CD4-positive, alpha-beta T cell (primary cell): ENCODE measurements around the gene RCOR1. TPM values are rescaled to one million over a fixed set of nuclear protein-coding genes. Genes with fewer than 3 reads are reported as not detected.

Source experiments
- ATAC-seq: fragments of 200-7000 bp; cut with Tn5 transposase; one replicate; pipeline ENCODE4 v1.10.0; 2022; ENCODE audit warnings: mild to moderate bottlenecking; ENCODE audit not compliant: poor library complexity
- CTCF ChIA-PET: fragments of 350-600 bp; sonication (Branson Sonifier 250); formaldehyde crosslinking; loops from one replicate; lab custom pipeline; 2021; ENCODE audit warnings: antibody characterized with exemption, inconsistent platforms; lab: Charles Lee
- POLR2A ChIA-PET: fragments of 350-600 bp; sonication (Branson Sonifier 250); formaldehyde crosslinking; loops from one replicate; lab custom pipeline; 2021; ENCODE audit warnings: antibody characterized with exemption, inconsistent platforms; lab: Charles Lee
- DNase-seq, 14 experiments: peaks; one replicate each; pipeline ENCODE4 v3.0.0-alpha.2; 2013 to 2020; ENCODE audit warnings: mixed read lengths in 2 of 14
- H3K27ac ChIP-seq, 2 donors: one replicate each; pipeline versions ENCODE4 v1.5.1 to v1.7.0; 2013; ENCODE audit warnings: low read length in 2 of 2, low read depth in 1 of 2, mild to moderate bottlenecking in 1 of 2
- H3K27me3 ChIP-seq, 2 experiments: 1 replicate in 1 of 2; 2 replicates in 1 of 2; pipeline versions ENCODE4 v1.6.1 to v1.7.0; 2013; ENCODE audit warnings: low read length in 2 of 2, control low read depth in 1 of 2, mild to moderate bottlenecking in 1 of 2, moderate library complexity in 1 of 2; ENCODE audit not compliant: insufficient read depth in 2 of 2, control insufficient read depth in 1 of 2
- H3K36me3 ChIP-seq: one replicate; pipeline ENCODE4 v1.6.1; 2013; ENCODE audit warnings: low read length, control low read depth; ENCODE audit not compliant: insufficient read depth
- H3K4me1 ChIP-seq: one replicate; pipeline ENCODE4 v1.6.1; 2013; ENCODE audit warnings: low read length, control low read depth; ENCODE audit not compliant: insufficient read depth
- H3K4me3 ChIP-seq: one replicate; pipeline ENCODE4 v1.5.1; 2013; ENCODE audit warnings: mild to moderate bottlenecking, low read length, moderate library complexity
- H3K9me3 ChIP-seq, 2 experiments: 1 replicate in 1 of 2; 2 replicates in 1 of 2; pipeline versions ENCODE4 v1.6.1 to v1.7.0; 2013; ENCODE audit warnings: low read length in 2 of 2, mild to moderate bottlenecking in 2 of 2, control low read depth in 1 of 2, moderate library complexity in 1 of 2; ENCODE audit not compliant: control insufficient read depth in 1 of 2, insufficient read depth in 1 of 2
- H3K27ac Mint-ChIP-seq: one replicate; pipeline ENCODE4 v1.8.0; 2020; ENCODE audit warnings: mixed read lengths
- H3K27me3 Mint-ChIP-seq: one replicate; pipeline ENCODE4 v1.8.0; 2021; ENCODE audit warnings: mixed read lengths
- H3K36me3 Mint-ChIP-seq: one replicate; pipeline ENCODE4 v1.8.0; 2021; ENCODE audit warnings: low read depth, mixed read lengths
- H3K4me1 Mint-ChIP-seq: one replicate; pipeline ENCODE4 v1.8.0; 2021; ENCODE audit warnings: low read depth, mixed read lengths
- H3K4me3 Mint-ChIP-seq: one replicate; pipeline ENCODE4 v1.8.0; 2020; ENCODE audit warnings: mild to moderate bottlenecking, mixed read lengths
- H3K9me3 Mint-ChIP-seq: one replicate; pipeline ENCODE4 v1.8.0; 2020; ENCODE audit warnings: mixed read lengths
- CTCF ChIP-seq: fragments of 200-600 bp; IDR thresholded peaks from one replicate; pipeline ENCODE4 v1.8.0; 2022; ENCODE audit warnings: antibody characterized with exemption, mild to moderate bottlenecking
- intact Hi-C, 2 experiments: fragments of 100-400 bp; cut with DNase I in 1 of 2; cut with micrococcal nuclease in 1 of 2; formaldehyde crosslinking; loops; one replicate each; pipeline versions ENCODE4 v1.15.1 to v1.9.0; 2023 to 2025; cut with DNase I, micrococcal nuclease
- total RNA-seq, 174 experiments: library from RNA in 2 of 174; stranded (reverse) in 2 of 174; gene quantifications; one replicate each; pipeline ENCODE4 v1.2.3 and lab custom pipeline; 2021 to 2026

RCOR1 gene
- total RNA-seq, 2 experiments from 2014 or later = 20.5 to 23.1 TPM

GRCh38 chr14:102683399-102684297, 91.2 kb downstream of the RCOR1 start:
- H3K4me1 Mint-ChIP-seq = peaks cover 23% of the 10 kb centered on the region
- TF ChIP-seq CTCF = no peak
- Histone ChIP-seq H3K36me3 (peaks cover 17% of the 10 kb centered on the region), H3K4me3 (no peak overlapping the region), H3K27me3 (no peaks in the 10 kb centered on the region), H3K9me3 (no peaks in the 10 kb centered on the region), H3K27ac (no peak overlapping the region), H3K4me1 (no peaks in the 10 kb centered on the region)
- no peaks in the 10 kb centered on the region for H3K27me3 Mint-ChIP-seq
- no peak overlapping the region for H3K4me3 Mint-ChIP-seq
- POLR2A ChIA-PET = no interaction called here
- H3K9me3 Mint-ChIP-seq = no peaks in the 10 kb centered on the region
- H3K27ac Mint-ChIP-seq = no peak overlapping the region
- intact Hi-C loops = loop anchor here in 1 of 2 experiments (5.0 kb wide), 1 partner anchor 91 kb away; the partner anchor contains the start of gene RCOR1
- DNase-seq = peak in 1 of 14 experiments; percentile 21
- peaks cover 25% of the 10 kb centered on the region for H3K36me3 Mint-ChIP-seq
- ATAC-seq = no peak
- CTCF ChIA-PET = no interaction called here

GRCh38 chr14:102684298-102684663, 91.8 kb downstream of the RCOR1 start:
- Histone ChIP-seq H3K4me1 (no peaks in the 10 kb centered on the region), H3K36me3 (peaks cover 17% of the 10 kb centered on the region), H3K27me3 (no peaks in the 10 kb centered on the region), H3K9me3 (no peaks in the 10 kb centered on the region), H3K27ac (no peak overlapping the region), H3K4me3 (no peak overlapping the region)
- TF ChIP-seq CTCF = no peak
- Mint-ChIP-seq H3K4me1 (peaks cover 20% of the 10 kb centered on the region), H3K27ac (no peak overlapping the region), H3K9me3 (no peaks in the 10 kb centered on the region), H3K27me3 (no peaks in the 10 kb centered on the region), H3K4me3 (no peak overlapping the region), H3K36me3 (peaks cover 25% of the 10 kb centered on the region)
- ChIA-PET POLR2A (no interaction called here), CTCF (no interaction called here)
- ATAC-seq (no peak), DNase-seq (no peak)
- intact Hi-C loops = loop anchor here in 1 of 2 experiments (5.0 kb wide), 1 partner anchor 92 kb away; the partner anchor contains the start of gene RCOR1

- ATAC-seq (no peak), DNase-seq (no peak)
- Histone ChIP-seq H3K27ac (no peak overlapping the region), H3K9me3 (no peaks in the 10 kb centered on the region), H3K27me3 (no peaks in the 10 kb centered on the region), H3K4me1 (no peaks in the 10 kb centered on the region), H3K4me3 (no peak overlapping the region), H3K36me3 (peaks cover 17% of the 10 kb centered on the region)
- H3K4me3 Mint-ChIP-seq = no peak overlapping the region
- CTCF ChIA-PET = interaction anchor here (0.9 kb wide), 1 partner anchor 9 kb away, joined by 6 read pairs; no protein-coding TSS in a partner anchor
- peaks cover 20% of the 10 kb centered on the region for H3K4me1 Mint-ChIP-seq
- H3K27me3 Mint-ChIP-seq = no peaks in the 10 kb centered on the region
- no peak for TF ChIP-seq CTCF
- POLR2A ChIA-PET = no interaction called here
- H3K9me3 Mint-ChIP-seq = no peaks in the 10 kb centered on the region
- peaks cover 20% of the 10 kb centered on the region for H3K36me3 Mint-ChIP-seq
- H3K27ac Mint-ChIP-seq = no peak overlapping the region
- intact Hi-C loops = no loop called here
Observed at GRCh38 chr14:102686196-102686801, 93.8 kb downstream of the RCOR1 start.
